Suprapubic skin (tissue), 4 donors: ENCODE results near the gene SSTR3.

Experiments
- EP300 ChIP-seq: sonication (generic); formaldehyde crosslinking; IDR thresholded peaks from one replicate; pipeline ENCODE4 v1.6.1; 2017; ENCODE audit warnings: antibody characterized with exemption
- POLR2A ChIP-seq, 2 donors: fragments of 450-650 bp; IDR thresholded peaks; one replicate each; pipeline ENCODE4 v1.6.1; 2017; ENCODE audit warnings: antibody characterized with exemption in 2 of 2, mild to moderate bottlenecking in 2 of 2, moderate library complexity in 2 of 2
- POLR2AphosphoS5 ChIP-seq, 3 donors: sonication (generic); formaldehyde crosslinking; IDR thresholded peaks; one replicate each; pipeline ENCODE4 v1.6.1; 2017; ENCODE audit warnings: antibody characterized with exemption in 3 of 3
- TF ChIP-seq, protein P1 (sequence below), 2 donors: fragments of 200-600 bp in 1 of 2; fragments of 450-650 bp in 1 of 2; sonication (generic) in 1 of 2; IDR thresholded peaks; one replicate each; pipeline ENCODE4 v1.5.1; 2016 to 2019; ENCODE audit warnings: antibody characterized with exemption in 2 of 2, mild to moderate bottlenecking in 1 of 2, moderate library complexity in 1 of 2

DNA sequence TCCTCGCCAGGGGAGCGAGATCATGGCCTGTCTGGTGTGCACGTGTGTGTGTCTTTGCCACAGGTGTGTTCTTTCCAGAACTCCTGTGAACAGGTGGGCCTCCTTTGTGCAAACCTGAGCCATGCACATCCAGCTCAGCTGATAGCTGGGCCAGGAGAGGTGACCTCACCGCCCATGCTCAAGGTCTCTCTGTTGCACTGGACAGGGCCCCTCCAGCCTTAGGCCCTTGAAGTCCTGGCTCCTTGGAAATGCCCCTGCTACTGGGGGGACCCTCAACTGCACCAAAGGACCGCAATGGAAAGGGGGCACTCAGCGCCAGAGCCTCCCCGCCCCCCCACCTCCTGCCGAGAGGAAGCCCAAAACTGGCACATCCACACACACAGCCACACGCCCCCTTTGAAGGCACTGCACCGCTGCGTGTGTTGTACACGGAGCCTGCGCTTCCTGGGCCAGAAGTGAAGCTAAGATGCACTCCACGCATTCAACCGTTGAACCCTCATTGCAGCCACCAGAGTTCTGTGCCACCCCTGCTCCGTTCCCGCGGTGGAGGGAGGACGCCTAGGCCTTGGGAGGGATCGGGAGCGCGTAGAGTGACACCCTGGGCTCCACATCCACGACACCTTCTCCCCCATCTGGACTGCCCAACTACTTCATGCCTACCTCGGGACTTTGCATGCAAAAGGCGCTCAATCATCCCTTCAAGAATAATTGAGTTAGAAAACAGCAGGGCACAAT is 46.2 kb downstream of the SSTR3 start:
- TF ChIP-seq POLR2A (IDR thresholded peaks at IDR 0.05) (no peak), POLR2AphosphoS5 (IDR thresholded peaks at IDR 0.05) (no peak), EP300 (no peak)
- TF ChIP-seq, protein P1, sequence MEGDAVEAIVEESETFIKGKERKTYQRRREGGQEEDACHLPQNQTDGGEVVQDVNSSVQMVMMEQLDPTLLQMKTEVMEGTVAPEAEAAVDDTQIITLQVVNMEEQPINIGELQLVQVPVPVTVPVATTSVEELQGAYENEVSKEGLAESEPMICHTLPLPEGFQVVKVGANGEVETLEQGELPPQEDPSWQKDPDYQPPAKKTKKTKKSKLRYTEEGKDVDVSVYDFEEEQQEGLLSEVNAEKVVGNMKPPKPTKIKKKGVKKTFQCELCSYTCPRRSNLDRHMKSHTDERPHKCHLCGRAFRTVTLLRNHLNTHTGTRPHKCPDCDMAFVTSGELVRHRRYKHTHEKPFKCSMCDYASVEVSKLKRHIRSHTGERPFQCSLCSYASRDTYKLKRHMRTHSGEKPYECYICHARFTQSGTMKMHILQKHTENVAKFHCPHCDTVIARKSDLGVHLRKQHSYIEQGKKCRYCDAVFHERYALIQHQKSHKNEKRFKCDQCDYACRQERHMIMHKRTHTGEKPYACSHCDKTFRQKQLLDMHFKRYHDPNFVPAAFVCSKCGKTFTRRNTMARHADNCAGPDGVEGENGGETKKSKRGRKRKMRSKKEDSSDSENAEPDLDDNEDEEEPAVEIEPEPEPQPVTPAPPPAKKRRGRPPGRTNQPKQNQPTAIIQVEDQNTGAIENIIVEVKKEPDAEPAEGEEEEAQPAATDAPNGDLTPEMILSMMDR (IDR thresholded peaks at IDR 0.05), result no peak
